GM18517 (cell line): ENCODE results near the gene GCAT.
"Not testable (repeated sequence)": the region's sequence is repeated elsewhere in the genome, so short reads cannot be mapped to it uniquely, and the experiment has no call there.

Source experiments
- ATAC-seq: cut with Tn5 transposase; IDR thresholded peaks from one replicate; pipeline ENCODE4 v1.9.1; 2021; ENCODE audit warnings: mild to moderate bottlenecking, moderate library complexity; ENCODE audit not compliant: unreplicated experiment

Gene GCAT

DNA sequence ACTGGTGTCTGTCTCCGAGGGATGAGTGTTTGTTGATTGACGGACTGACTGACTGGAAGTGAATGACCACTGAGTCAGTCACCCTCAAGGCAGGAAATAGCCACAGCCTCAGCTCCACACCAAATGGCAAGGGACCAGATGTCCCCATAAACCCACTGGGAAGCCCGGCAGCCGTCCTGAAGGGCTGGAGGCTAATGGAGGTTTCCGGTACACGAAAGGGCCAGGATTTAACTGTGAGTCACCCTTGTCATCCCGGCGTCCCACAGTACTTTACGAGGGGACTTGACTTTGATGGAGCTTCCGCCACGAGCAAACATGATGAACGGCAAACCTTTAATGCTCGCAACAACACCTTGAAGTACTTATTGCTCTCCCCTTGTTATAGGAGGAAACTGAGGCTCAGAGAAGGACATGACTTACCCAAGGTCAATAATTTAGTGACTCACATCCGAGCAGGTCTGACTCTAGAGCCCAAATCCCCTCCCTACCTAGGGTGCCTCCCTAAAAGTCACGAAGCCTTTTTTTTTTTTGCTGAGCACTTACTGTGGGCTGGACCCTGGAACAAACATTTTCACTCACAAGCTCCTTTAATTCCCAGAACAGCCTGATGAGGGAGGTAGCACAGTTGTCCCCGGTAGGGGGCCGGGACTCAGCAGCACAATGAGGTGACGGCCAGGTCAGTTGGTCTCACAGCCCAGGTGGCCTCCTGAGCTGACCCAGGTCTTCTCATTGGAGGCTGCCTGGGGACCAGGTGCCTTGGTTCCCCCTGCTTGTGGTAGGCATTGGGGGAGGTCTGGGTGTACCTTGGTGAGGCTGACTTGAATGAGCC, 25.2 kb upstream of the GCAT start:
- ATAC-seq, result no peak

GRCh38 chr22:37784829-37785495, 22.8 kb upstream of the GCAT start:
- no peak for ATAC-seq

DNA sequence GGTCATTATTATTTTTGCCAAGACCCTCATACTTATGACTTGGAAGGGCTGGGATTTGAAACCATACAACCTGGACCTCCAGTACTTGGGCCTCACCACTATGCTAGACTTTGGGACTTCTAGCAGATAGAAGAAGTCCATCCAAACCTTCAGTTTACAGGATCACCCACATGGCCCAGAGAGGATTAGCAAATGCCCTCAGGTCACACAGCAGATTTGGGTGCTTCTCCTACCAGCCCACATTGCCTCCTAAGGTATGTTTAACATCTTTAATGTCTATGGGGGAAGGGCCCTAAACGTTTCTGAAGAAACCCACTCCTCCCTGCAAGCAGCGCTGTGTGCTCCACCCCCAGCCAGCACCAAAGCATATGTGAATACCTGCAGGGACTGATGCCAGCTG, 17.5 kb upstream of the GCAT start:
- ATAC-seq, result no peak

GRCh38 chr22:37792494-37792893, 15.2 kb upstream of the GCAT start:
- no peak for ATAC-seq

DNA sequence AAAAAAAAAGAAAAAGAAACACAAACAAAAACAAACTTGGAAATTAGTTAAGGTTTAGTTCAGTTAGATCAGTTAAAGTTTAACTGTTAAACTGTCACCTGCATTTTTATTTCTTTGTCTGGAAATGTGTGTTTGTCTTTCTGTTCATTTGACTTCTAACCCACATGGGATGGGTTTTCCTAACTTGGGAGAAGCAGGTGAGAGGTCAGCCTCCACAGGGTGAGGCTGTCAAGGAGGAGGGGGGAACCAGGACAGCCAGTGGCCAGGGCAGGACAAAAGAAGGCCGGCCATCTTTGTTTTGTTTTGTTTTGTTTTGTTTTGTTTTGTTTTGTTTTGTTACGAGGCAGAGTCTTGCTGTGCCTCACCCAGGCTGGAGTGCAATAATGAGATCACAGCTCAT, 13.4 kb upstream of the GCAT start:
- no peak for ATAC-seq

GRCh38 chr22:37796079-37796478, 11.7 kb upstream of the GCAT start:
- no peak for ATAC-seq

DNA sequence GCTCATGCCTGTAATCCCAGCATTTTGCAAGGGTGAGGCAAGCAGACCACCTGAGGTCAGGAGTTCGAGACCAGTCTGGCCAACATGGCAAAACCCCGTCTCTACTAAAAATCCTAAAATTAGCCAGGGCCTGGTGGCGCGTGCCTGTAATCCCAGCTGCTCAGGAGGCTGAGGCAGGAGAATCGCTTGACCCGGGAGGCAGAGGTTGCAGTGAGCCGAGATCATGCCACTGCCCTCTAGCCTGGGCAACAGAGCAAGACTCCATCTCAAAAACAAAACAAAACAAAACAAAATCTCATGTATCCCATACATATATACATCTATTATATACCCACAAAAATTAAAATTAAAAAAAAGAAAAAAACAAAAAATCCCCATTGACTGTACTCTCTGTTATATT, 10.5 kb upstream of the GCAT start:
- not testable (repeated sequence) for ATAC-seq

DNA sequence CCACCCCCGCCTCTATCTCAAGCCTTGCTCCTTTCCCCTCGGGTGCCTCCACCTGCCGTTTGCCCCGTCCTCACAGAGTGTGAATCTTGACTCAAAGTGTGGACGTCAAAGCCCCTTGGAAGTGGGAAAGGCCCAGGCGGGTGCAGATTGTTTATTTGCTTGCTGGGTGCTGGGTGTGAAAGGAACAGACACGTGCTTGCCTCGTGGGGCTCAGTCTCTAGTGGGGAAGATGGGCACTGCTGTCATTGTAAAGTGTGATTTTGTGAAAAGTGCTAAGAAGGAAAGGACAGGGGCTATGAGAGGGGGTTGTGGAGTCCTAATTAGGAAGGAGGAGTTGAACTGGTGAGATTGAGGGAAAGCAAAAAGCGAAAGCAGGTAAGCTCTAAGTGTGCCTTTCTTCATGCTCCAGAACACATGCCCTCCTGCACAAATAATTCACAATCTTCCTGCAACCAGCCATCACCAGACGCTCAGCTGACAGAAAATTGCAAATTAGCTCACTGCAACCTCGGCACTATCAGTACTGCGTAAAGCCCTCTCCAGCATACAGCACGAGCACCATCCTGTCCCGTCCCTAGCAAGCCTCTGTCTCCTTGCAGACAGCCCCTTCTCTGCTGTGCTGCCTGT, 9.7 kb upstream of the GCAT start:
- no peak for ATAC-seq

GRCh38 chr22:37799979-37800378, 7.8 kb upstream of the GCAT start:
- not testable (repeated sequence) for ATAC-seq

DNA sequence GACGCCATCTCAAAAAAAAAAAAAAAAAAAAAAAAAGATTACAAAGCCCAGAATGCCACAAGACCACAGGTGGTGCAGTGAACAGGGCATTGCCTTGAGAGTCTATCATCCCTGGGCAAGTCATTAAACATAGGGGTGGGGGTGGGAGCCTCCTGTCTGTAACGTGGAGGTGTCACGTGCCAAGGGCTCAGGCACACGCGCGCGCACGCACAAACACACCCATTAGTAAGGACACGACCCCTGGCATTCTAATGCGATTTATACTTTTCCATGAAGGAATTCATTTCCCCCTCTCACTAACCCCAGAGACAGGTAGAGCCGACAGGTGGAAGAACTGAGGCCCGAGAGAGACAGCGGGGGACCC, 5.8 kb upstream of the GCAT start:
- ATAC-seq, result no peak

- ATAC-seq, result no peak
Measured at GRCh38 chr22:37802310-37803194, 5.2 kb upstream of the GCAT start.

DNA sequence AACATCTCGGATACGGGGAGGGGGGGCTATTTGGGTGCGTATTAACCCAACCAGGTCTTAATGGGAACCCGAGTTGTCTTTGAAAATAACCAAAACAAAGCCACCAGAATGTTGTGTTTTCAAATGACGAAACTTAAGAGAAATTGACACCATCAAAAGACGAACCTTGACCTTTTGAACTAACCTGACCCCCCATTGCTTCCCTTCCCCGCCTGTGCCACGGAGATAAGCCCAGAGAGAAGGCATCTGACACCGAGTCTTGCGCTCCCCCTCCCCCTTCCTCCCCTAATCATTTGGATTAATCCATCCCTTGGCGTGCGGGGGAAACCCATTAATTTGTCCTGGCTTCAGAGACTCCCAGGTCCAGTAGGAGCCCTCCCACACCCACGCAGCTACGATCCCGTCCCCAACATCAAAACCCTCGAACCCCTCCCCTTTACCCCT, 4.5 kb upstream of the GCAT start:
- ATAC-seq, result no peak

GRCh38 chr22:37803639-37804351, 3.9 kb upstream of the GCAT start:
- no peak for ATAC-seq

GRCh38 chr22:37804352-37804880, 3.3 kb upstream of the GCAT start:
- ATAC-seq, result no peak

DNA sequence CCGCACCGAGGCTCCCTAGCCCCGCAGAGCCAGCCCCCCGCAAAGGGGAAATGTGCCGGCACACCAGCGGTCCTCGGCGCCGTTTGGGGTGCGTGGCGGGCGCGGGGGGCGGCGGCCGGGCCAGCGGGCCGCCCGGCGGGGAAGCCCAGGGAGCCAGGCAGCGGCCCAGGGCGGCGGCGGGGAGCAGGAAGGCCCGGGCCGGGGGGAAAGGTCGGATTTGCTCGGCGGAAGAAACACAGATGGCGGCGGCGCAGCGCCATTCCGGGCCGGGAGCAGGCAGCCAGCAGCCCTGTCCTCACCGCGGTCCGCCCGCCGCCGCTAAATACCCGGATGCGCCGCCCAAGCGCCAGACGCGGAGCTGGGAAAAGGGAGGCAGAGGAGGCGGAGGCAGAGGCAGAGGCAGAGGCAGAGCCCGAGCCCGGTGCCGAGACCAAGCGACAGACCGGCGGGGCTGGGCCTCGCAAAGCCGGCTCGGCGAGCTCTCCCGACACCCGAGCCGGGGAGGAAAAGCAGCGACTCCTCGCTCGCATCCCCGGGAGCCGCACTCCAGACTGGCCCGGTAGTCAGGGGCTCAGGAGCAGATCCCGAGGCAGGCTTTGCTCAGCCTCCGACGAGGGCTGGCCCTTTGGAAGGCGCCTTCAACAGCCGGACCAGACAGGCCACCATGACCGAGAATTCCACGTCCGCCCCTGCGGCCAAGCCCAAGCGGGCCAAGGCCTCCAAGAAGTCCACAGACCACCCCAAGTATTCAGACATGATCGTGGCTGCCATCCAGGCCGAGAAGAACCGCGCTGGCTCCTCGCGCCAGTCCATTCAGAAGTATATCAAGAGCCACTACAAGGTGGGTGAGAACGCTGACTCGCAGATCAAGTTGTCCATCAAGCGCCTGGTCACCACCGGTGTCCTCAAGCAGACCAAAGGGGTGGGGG, 2.6 kb upstream of the GCAT start:
- ATAC-seq, result no peak

DNA sequence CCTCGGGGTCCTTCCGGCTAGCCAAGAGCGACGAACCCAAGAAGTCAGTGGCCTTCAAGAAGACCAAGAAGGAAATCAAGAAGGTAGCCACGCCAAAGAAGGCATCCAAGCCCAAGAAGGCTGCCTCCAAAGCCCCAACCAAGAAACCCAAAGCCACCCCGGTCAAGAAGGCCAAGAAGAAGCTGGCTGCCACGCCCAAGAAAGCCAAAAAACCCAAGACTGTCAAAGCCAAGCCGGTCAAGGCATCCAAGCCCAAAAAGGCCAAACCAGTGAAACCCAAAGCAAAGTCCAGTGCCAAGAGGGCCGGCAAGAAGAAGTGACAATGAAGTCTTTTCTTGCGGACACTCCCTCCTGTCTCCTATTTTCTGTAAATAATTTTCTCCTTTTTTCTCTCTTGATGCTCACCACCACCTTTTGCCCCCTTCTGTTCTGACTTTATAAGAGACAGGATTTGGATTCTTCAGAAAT, 1.9 kb upstream of the GCAT start:
- ATAC-seq, result no peak

- ATAC-seq, result no peak
Measured at GRCh38 chr22:37806409-37807333, 1.1 kb upstream of the GCAT start.

DNA sequence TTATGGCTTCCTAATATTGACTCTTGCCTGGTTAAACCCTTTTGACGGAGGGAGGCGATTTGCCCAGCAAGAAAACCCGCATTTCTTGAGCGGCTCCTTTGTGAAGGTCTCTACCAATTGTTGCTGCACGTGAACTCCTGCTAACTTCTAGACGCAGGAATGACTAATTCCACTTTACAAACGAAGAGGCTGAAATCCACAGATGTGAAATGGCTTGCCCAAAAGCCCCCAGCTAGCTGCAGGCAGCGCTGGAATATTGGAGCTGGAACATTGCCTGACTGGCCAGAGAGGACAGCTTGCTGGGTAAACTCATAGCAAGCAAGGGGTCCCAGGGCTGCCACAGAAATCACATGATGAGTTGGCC, 542 bp downstream of the GCAT start:
- ATAC-seq, result no peak
